WERI-Rb-1 (cell line): ENCODE measurements around the gene OLFM1.

Experiments used
- DNase-seq: peaks from one replicate; pipeline ENCODE4 v3.0.0-alpha.2; 2020
- H3K27ac ChIP-seq: fragments of 250-450 bp; sonication (Bioruptor Pico); 2 replicates; pipeline ENCODE4 v1.5.1; 2020; ENCODE audit warnings: mild to moderate bottlenecking, moderate library complexity
- H3K27me3 ChIP-seq: fragments of 250-450 bp; sonication (Bioruptor Pico); 2 replicates; pipeline ENCODE4 v1.5.1; 2021; ENCODE audit warnings: mild to moderate bottlenecking, low read depth, moderate library complexity; ENCODE audit not compliant: insufficient read depth, severe bottlenecking
- H3K36me3 ChIP-seq: fragments of 250-450 bp; sonication (Bioruptor Pico); 2 replicates; pipeline ENCODE4 v1.5.1; 2020; ENCODE audit warnings: mild to moderate bottlenecking, moderate library complexity
- H3K4me3 ChIP-seq: 2 replicates; pipeline ENCODE4 v1.5.1; 2011; ENCODE audit warnings: low read depth, mild to moderate bottlenecking, control low read depth, low read length
- H3K9me3 ChIP-seq: fragments of 250-450 bp; sonication (Bioruptor Pico); 2 replicates; pipeline ENCODE4 v1.5.1; 2021; ENCODE audit warnings: mild to moderate bottlenecking, moderate library complexity; ENCODE audit not compliant: severe bottlenecking
- TF ChIP-seq, protein P1 (sequence below): IDR thresholded peaks from 2 replicates; pipeline ENCODE4 v1.5.1; 2011; ENCODE audit warnings: low read depth, mild to moderate bottlenecking, control low read depth, inconsistent platforms, low read length

Gene OLFM1

DNA sequence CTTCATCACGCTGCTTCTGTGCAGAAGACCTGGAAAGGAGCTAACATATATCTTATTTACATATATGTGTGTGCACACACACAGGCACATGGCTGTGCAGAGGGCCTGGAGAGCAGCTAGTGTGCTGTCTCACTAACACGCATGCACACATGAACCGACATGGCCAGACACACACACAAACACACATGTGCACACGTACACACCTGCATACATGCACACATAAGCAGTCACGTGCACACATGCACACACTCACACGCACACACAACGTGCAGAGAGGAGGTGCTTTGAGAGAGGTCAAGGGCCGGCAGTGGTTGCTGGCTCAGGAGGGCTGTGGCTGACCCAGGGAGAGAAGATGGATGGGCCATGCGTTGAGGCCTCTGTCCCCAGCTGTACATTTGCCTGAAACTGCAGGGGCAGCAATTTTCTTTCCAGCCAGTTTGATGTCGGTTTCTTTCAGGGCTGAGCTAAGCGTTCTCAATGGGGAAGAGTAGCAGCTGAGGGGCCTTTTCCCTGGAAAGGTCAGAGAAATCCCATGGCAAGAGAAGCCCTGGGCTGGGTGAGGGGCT, 66.7 kb downstream of the OLFM1 start:
- Histone ChIP-seq H3K36me3 (no peaks in the 10 kb centered on the region), H3K27me3 (no peaks in the 10 kb centered on the region), H3K27ac (no peak overlapping the region), H3K4me3 (no peak overlapping the region), H3K9me3 (peaks cover 2% of the 10 kb centered on the region)
- DNase-seq, result no peak
- TF ChIP-seq, protein P1, sequence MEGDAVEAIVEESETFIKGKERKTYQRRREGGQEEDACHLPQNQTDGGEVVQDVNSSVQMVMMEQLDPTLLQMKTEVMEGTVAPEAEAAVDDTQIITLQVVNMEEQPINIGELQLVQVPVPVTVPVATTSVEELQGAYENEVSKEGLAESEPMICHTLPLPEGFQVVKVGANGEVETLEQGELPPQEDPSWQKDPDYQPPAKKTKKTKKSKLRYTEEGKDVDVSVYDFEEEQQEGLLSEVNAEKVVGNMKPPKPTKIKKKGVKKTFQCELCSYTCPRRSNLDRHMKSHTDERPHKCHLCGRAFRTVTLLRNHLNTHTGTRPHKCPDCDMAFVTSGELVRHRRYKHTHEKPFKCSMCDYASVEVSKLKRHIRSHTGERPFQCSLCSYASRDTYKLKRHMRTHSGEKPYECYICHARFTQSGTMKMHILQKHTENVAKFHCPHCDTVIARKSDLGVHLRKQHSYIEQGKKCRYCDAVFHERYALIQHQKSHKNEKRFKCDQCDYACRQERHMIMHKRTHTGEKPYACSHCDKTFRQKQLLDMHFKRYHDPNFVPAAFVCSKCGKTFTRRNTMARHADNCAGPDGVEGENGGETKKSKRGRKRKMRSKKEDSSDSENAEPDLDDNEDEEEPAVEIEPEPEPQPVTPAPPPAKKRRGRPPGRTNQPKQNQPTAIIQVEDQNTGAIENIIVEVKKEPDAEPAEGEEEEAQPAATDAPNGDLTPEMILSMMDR, result no peak

DNA sequence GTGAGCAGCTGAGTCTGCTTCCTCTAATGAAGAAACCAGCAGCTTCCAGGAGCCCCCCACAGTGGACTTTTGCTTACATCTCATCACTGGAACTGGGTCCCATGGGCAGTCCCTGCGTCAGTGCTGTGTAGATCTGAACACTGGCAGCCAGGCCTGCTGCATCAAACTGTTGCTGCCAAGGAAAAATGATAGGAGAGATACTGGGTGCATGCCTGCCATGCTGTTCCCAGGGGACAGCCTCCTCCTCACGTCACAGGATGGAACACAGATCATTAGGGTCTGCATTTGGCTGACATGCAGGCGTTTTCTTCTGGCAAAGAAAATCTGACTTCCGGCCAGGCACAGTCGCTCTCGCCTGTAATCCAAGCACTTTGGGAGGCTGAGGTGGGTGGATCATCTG, 67.9 kb downstream of the OLFM1 start:
- Histone ChIP-seq H3K9me3 (no peaks in the 10 kb centered on the region), H3K27me3 (no peaks in the 10 kb centered on the region), H3K4me3 (no peak overlapping the region), H3K27ac (no peak overlapping the region), H3K36me3 (no peaks in the 10 kb centered on the region)
- DNase-seq, result no peak
- TF ChIP-seq, protein P1, result no peak

DNA sequence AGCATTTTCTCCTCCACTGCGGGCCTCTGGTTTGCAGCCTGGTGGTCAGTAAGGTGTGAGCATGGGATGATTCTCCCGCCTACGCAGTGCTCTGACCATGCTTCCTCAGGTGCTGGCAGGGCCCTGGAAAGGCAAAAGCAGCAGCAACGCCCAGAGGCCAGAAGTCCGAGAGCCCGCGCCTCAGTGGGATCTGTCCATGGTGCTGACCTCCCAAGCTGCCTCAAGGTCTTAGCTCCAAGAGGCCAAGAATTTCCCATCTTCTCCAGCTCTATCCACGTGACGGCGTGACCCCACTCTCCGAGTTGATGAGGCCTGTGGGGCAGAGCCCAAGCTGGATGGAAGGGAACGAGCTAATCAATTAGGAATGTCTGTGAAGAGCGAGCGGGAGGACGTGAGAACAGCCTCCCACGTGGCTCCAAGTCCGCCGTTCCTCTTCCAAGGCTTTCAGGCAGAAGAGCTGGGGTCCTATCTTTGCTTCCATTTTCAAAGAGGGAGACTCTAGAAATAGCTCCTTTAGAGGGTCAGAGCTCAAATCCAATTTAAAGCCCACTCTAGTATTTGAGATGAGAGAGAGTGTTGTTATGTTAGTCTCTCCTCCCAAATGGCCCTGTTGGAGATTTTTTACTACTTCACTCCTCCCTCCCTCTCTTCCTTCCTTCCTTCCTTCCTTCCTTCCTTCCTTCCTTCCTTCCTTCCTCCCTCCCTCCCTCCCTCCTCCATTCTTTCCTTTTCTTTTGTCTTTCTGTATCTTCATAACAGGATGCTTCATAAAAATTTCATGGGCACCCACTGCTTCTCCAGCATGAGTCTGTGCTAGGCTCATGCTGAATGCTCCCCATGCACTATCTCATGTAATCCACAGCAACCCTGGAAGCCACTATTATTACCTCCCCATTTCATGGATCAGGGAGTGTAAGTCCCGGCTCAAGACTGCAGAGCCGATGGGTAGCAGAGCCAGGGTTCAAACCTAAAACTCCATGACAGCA, 69.3 kb downstream of the OLFM1 start:
- Histone ChIP-seq H3K9me3 (no peaks in the 10 kb centered on the region), H3K27ac (no peak overlapping the region), H3K4me3 (no peak overlapping the region), H3K36me3 (no peaks in the 10 kb centered on the region), H3K27me3 (no peaks in the 10 kb centered on the region)
- no peak for DNase-seq
- TF ChIP-seq, protein P1, result no peak

DNA sequence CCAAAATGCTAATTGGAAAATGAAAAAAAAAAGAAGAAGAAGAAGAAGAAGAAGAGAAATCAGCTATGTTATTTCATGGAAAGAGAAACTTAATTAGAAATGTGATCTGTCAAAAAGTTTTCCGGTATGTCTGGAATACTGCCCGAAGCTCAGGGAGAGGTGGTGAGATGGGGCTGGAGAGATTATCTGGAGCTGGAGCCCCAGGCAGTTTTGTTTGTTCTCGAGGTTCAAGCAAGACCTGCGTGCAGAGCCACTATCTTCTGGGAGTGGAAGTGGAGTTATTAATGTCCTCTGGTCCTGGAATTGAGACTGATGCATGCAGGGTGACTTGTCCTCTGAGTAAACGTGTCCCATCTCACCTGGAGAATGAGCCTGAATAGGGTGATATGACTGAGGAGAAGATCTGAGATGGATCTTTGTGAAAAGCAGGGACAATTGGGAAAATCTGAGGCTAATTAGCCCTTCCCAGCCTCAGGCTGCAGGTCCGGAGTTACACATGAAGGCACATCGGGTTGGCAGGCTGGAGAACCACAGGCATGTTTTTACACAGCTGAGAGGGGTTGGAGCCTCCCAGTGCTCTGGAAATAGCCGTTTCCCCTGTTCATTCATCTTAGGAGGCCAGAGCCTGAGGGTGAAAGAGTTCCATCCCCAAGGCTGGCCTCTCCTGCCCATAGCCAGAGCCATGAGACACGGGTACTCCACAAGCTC, 70.5 kb downstream of the OLFM1 start:
- Histone ChIP-seq H3K27ac (no peak overlapping the region), H3K36me3 (no peaks in the 10 kb centered on the region), H3K27me3 (no peaks in the 10 kb centered on the region), H3K4me3 (no peak overlapping the region), H3K9me3 (no peaks in the 10 kb centered on the region)
- TF ChIP-seq, protein P1, result no peak
- no peak for DNase-seq

DNA sequence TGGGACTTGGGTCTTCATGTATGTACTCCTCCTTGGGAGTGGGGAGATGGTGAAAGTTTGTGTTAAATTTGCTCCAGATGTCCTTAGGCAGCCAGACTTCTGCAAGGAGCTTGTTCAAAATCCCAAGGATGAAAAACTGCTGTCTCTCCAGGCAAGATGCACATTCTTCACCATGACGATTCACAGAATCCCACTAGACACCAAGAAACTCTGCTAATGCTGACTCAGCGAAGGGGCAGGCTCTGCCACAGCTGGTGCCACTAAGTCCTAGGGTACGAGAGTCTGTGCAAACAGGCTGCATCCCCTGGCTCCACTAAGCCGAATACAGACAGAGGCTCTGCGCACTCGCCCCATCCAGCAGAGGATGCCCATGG, 71.1 kb downstream of the OLFM1 start:
- no peaks in the 10 kb centered on the region for H3K9me3 ChIP-seq
- H3K27ac ChIP-seq, result no peak overlapping the region
- H3K4me3 ChIP-seq, result no peak overlapping the region
- H3K36me3 ChIP-seq, result no peaks in the 10 kb centered on the region
- H3K27me3 ChIP-seq, result no peaks in the 10 kb centered on the region
- no peak for DNase-seq
- TF ChIP-seq, protein P1, result no peak
